ENCODE results near the gene PRKCA.

DNA sequence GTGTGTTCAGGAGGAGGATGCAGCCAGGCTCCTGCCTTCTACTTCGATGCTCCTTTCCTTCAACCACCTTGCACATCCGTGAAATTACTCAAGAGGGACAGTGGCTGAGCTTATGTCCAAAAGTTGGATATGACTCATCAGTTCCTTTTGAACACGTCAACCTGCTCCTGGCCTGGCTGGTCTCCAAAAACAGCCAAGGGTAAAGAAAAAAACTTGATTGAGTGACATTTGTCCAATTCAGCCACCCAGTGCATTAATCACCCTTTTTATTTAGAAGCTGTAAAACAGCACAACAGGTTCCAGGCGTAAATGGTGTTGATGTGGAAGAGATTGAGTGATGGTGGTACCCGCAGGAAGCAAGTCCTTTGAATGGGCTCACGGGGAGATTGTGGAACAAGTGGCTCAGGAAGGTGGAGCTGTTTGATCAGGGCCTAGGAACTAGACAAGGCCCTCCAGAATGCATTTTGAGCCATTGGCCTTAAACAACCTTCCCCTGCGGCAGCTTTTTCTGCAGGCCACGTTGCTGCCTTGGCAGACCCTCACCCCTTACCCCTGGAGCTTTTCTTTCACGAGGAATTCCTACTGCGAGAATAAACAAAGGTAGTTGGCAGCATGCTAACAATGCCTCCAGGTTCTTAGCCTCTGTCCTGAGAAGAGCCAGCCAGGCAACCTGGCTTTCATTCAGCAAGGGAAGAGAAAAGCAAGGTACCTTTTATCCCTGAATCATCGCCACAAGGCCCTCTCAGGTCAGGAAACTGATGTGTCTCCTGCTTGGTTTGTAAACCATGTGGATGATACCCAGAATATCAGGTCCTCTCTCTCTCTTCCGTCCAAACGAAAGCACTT, 359.2 kb downstream of the PRKCA start:
- TF ChIP-seq, protein P1, sequence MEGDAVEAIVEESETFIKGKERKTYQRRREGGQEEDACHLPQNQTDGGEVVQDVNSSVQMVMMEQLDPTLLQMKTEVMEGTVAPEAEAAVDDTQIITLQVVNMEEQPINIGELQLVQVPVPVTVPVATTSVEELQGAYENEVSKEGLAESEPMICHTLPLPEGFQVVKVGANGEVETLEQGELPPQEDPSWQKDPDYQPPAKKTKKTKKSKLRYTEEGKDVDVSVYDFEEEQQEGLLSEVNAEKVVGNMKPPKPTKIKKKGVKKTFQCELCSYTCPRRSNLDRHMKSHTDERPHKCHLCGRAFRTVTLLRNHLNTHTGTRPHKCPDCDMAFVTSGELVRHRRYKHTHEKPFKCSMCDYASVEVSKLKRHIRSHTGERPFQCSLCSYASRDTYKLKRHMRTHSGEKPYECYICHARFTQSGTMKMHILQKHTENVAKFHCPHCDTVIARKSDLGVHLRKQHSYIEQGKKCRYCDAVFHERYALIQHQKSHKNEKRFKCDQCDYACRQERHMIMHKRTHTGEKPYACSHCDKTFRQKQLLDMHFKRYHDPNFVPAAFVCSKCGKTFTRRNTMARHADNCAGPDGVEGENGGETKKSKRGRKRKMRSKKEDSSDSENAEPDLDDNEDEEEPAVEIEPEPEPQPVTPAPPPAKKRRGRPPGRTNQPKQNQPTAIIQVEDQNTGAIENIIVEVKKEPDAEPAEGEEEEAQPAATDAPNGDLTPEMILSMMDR (IDR thresholded peaks at IDR 0.05), result no peak
- TF ChIP-seq POLR2AphosphoS5 (IDR thresholded peaks at IDR 0.05), result no peak

Data from gastroesophageal sphincter (tissue), 3 donors.